C4-2B (cell line): Measurements from ENCODE around the gene RAPGEF3.

Experiments used
- CTCF ChIP-seq: fragments of 450-650 bp; conservative IDR thresholded peaks from 2 replicates; pipeline ENCODE4 v1.5.1; 2017; ENCODE audit warnings: mild to moderate bottlenecking
- ZFX ChIP-seq: fragments of 450-650 bp; IDR thresholded peaks from 2 replicates; pipeline ENCODE4 v1.6.1; 2017

- TF ChIP-seq CTCF (no peak), ZFX (no peak)
Observed at GRCh38 chr12:47704719-47705118, 54.0 kb downstream of the RAPGEF3 start.
